Daoy (cell line): ENCODE results near the gene SZT2. TPM values are rescaled to one million over a fixed set of nuclear protein-coding genes. Genes with fewer than 3 reads are reported as not detected.
A peak's percentile ranks its signal among the peaks of the same experiment; 100 is the strongest.
"Not testable (repeated sequence)": the region's sequence is repeated elsewhere in the genome, so short reads cannot be mapped to it uniquely, and the experiment has no call there.

Source experiments
- DNase-seq: peaks from one replicate; pipeline ENCODE4 v3.0.0-alpha.2; 2015; ENCODE audit warnings: low read depth
- total RNA-seq: library from RNA; depleted of rRNA; stranded (reverse); fragments of >200 nt; shearing (Covaris generic); gene quantifications from 2 replicates; pipeline ENCODE4 v1.2.3, GENCODE V29; 2014

Gene SZT2
- total RNA-seq, 1 experiment from 2014 or later: 10.6 TPM

GRCh38 chr1:43388613-43389012, 1.1 kb upstream of the SZT2 start:
- DNase-seq: no peak

DNA sequence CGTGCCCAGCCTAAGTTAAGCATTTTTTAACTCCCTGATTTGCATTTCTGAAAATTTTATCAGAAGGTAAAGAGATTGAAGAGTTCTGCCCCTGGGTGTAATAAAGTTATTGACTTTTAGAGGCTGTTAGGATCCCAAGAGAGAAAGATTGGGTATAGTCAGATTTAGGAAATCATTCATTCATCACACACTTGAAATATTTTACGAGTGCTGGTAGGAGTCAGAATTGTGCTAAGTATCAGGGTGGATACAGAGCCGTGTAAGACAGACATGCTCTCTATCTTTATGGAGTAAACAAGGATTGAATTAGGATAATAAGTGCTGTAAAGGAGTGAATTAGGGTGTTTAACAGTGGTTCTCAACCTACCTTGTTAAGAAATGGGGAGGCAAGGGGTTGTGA, 3.0 kb downstream of the SZT2 start:
- DNase-seq: no peak

DNA sequence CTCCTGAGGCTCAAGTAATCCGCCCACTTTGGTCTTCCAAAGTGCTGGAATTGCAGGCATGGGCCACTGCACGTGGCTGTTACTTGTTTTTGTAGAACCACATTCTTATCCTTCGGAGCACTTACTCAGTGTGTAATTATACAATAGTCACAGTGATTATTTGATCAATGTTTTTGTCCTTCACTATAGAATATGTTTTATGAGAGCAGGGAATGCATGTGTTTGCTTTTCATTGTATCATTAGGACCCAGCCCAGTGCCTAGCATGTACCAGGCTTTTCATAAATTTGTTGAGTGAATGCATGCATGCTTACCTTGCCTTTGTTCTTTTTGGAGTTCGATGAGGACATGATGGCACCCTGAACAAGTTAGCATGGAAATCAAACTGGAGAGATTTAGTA, 5.8 kb downstream of the SZT2 start:
- no peak for DNase-seq

DNA sequence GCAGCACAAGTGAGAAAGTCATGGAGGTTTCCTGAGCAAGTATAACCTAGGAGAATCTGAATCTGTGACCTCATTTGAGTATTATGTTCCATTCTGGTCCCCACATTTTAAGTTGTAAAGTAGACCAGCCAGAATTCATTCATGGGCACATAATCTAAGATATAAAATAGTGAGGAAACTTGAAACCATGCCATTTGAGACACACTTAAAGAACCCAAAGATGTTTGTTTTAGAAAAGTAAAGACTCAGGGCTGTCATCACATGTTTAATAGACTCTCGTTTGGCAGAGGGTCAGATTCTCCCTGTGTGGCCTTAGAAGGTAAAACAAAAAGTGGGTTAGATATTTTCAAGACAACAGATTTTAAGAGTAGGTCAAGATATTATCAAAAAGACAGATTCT, 6.4 kb downstream of the SZT2 start:
- no peak for DNase-seq

- DNase-seq: no peak
These were observed 8.5 kb downstream of the SZT2 start for GRCh38 chr1:43398227-43398626.

DNA sequence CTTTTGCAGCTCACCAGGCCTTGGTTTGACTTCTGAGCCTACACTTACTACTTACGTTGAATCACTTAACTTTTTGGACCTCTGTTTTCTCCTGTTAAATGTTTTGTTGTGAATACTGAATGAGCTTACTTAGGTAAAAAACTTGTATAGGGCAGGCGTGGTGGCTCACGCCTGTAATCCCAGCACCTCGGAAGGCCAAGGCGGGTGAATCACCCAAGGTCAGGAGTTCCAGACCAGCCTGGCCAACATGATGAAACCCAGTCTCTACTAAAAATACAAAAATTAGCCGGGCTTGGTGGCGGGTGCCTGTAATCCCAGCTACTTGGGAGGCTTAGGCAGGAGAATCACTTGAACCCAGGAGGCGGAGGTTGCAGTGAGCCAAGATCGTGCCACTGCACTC, 10.7 kb downstream of the SZT2 start:
- DNase-seq: not testable (repeated sequence)

DNA sequence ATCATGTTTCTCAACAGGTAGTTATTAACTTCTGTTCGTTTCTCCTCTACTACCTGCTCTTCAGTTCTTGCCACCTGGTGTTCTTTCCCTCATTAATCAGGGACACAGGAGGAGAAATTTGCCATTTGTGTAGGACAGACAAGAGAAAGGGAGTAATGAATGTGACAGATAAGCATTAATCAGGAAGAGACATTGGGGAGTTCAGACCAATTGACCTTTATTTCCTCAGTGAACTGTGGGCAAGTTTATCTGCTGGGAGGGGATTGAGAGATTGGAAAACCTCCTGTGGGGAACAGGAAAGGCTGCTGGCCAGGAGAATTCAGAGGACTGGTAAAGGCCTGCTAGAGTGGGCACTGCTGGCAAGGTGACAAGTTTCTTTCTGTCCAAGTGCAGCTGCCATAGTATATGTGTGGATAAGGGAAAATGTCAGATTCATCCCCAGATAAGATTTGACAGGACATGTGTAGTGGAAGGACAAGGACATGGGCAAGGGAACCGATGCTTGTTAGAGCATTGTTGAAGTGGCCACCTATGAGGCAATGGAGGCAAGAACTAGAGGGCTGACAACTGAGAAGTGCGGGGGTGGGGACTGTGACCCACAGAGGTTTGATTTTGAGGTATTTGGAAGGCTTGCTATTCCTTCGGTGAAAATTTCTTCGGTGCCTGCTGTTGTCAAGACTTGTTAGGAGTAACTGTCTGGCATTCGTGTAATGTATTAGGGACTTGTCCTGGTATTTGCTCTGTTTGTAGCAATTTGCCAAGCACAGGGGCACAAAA, 12.6 kb downstream of the SZT2 start:
- DNase-seq: no peak

DNA sequence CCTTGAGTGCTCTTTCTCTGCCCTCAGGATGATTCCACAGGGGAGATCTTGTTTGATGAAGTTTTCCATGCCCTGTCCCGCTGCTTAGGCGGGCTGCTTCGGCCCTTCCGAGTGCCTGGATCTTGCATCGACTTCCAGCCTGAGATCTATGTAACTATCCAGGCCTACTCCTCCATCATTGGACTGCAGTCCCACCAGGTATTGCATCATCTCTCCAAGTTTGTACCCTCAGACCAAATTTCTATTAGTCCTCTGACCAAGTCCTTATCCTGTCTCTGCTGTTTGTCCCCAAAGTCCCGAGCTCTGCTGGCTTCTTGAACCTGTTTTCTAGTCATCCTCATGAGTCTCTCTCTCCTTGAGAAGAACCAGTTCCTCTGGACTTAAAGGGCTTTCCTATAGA, 14.7 kb downstream of the SZT2 start:
- DNase-seq: no peak

- no peak for DNase-seq
These were observed 15.6 kb downstream of the SZT2 start for GRCh38 chr1:43405219-43405875.

DNA sequence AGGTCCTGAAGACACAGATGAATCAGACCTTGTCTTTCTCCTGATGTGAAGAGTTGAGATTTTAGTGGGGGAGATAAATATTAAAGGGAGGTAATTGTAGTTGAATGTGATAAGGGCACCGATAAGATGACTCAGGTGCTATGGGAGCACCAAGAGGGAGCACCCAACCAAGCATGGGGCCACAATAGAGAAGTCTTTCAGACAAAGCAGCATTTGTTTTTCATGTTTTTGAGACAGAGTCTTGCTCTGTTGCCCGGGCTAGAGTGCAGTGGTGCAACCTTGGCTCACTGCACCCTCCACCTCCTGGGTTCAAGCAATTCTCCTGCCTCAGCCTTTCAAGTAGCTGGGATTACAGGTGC, 16.2 kb downstream of the SZT2 start:
- no peak for DNase-seq

DNA sequence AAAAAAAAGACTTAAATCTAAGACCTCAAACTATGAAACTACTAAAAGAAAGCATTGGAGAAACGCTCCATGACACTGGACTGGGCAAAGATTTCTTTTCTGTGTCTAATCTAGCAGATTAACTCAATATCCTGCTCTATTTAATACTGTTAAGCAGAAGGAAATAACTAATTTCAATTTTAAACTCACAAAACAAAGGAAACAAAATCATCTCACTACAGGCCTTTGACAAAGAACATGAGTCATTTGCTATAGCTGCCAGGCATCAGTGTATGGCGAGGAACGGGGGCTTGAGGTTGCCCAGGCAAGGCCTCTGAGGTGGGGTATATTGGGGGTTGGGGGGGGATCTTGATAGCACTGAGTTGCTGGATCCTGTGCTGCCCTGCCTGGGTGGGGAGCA, 20.9 kb downstream of the SZT2 start:
- no peak for DNase-seq

DNA sequence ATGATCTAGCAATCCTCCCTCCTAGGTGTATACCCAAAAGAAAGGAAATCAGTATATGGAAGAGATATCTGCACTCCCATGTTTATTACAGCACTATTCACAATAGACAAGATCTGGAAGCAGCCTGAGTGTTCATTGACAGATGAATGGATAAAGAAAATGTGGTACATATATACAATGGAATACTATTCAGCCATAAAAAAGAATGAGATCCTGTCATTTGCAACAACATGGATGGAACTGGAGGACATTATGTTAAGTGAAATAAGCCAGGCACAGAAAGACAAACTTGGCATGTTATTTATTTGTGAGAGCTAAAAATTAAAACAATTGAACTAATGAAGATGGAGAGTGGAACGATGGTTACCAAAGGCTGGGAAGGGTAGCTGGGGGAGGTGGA, 23.7 kb downstream of the SZT2 start:
- DNase-seq: not testable (repeated sequence)

- peak; percentile 62 for DNase-seq
These were observed 25.0 kb downstream of the SZT2 start for GRCh38 chr1:43414634-43415223.

DNA sequence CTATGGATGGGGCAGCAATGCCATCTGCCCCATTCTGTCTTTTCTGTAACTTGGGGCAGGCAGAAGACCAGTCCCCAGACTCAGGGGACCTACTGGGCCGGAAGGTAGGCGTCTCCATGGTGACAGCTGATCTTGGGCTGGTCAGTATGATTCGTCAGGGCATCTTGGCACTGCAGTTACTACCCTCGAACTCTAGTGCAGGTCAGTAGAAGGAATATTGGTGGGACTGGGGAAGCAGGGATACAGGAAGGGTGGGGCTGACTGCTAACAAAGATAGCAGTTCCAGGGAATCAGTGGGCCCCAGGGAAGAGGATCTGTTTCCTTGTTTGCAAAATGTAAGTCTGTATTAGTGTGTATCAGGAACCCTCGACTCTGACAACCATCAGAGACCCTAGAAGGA, 26.2 kb downstream of the SZT2 start:
- no peak for DNase-seq

DNA sequence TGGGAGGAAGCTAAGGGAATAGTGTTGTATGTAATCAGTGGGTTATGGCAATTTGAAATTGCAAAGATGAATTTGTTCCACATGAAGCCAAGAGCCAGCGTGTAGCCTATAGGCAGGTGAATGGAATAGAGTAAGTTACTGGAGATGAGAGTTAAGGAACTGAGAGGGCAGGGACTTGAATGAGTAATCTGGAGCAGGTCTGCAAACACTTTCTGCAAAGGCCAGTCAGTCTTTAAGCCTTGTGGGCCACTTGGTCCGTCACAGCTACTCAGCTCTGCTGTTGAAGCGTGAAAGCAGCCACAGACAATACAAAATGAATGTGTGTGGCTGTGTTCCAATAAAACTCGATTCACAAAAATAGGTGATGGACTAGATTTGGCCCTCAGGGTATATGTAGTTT, 29.2 kb downstream of the SZT2 start:
- DNase-seq: no peak

DNA sequence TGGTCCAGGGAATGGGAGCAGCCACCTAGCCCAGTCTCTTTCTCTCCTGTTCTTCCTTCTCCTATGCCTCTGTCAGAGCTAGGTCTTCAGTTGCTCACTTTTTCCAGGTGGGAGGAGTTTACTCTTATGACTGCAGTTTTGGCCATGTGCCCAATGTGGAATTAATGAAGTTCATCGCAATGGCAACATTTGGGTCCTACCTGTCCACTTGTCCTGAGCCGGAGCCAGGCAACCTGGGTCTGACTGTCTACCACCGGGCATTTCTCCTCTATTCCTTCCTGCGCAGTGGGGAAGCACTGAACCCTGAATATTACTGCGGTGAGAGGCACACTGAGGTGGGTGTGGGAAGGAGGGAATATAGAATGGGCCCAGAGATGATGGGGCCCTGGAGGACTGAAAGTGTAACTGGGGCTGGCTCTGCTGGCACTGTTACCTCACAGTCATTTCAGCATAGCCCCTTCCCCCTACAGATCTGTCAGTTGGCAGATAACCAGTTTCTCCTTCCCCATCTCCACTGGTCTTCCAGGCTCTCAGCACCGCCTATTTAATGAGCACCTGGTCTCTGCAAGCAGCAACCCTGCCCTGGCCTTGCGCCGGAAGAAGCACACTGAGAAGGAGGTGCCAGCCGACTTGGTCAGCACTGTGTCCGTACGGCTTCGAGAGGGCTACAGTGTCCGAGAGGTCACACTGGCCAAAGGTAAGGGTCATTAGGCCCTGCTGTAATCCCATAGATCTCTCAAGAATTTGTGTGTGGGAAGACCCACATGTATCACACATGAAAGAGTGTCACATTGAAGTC, 30.1 kb downstream of the SZT2 start:
- no peak for DNase-seq

DNA sequence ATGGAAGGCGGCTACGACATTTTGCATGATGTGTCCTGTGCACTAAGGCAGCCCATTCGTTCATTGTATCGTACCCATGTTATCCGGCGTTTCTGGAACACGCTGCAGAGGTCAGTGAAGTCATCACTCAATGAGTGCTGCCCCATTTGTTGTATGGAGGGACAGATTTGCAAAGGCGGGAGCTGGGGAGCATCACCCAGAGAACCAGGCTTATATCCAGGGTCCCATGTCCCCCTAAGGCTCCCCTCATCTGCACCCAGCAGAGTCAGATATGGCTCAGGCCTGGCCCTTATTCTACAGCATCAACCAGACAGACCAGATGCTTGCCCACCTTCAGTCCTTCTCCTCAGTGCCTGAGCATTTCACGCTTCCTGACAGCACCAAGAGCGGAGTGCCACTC, 31.2 kb downstream of the SZT2 start:
- no peak for DNase-seq

DNA sequence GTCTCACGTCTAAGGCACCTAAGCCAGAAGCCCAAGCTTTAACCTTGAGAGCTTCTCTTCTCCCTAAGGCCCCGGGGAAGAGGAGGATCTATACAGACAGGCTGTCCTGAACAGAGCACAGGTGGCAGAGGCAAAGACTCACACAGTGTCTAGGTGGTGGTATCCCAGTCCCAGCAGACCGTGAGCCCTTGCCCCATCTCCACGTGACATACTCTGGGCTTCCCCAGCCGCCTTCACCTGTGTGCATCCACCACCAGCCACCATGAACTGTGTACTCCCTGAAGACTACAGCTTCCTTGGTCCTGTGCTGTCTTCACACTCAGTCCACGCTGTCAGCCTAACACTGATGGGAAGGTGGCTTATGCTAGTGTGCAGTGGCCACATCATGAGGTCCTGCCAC, 31.7 kb downstream of the SZT2 start:
- DNase-seq: no peak

DNA sequence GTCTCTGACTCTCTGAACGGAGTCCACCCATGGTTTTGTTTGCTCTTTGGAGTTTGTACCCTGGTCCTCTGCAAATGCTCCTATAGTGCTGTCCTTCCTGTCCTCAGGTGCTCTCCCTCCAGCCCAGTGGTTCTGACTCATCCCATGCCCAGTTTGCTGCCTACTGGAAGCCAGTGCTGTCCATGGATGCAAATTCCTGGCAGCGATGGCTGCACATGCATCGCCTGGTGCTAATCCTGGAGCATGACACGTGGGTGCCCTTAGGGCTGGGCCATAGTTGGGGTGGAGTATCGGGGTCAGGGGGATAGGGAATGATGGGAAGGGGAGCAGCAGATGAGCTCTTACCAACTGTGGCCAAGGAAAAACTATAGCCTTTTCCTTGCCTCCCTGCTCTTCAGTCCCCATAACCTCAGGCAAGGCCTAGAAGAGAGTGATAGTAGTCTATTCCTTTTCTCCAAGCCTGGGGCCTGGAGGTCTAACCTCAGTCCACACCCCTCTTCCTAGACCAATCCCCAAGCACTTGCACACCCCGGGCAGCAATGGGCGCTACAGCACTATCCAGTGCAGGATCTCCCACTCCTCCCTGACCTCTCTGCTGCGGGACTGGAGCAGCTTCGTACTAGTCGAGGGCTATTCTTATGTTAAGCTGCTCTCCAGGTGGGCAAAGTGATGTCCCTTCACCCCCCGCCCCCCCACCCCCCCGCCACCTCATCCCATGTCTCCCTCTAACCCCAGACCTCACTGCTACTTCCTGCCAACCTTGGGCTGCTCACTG, 32.5 kb downstream of the SZT2 start:
- DNase-seq: no peak

DNA sequence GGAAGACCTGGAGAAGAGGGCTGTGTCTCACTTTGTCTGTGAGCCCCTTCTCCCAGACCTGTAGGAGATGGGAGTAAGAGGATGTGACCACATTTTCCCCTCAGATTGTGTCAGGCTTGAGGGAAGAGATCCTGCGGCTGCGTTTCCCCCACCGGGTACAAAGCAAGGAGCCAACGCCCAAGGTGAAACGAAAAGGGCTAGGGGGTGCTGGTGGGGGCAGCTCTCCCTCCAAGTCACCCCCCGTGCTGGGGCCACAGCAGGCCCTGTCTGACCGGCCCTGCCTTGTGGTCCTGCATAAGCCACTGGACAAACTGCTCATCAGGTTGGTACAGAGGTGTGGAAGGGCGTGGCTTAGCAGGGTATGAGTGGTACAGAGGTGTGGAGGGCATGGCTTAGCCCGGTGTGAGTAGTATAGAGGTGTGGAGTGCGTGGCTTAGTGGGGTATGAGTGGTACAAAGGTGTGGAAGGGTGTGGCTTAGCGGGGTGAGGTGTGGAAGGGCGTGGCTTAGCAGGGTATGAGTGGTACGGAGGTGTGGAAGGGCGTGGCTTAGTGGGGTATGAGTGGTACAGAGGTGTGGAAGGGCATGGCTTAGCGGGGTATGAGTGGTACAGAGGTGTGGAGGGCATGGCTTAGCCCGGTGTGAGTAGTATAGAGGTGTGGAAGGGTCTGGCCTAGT, 33.4 kb downstream of the SZT2 start:
- DNase-seq: no peak
